ENCODE results near the gene SCN3A. TPM values are rescaled to one million over a fixed set of nuclear protein-coding genes. Genes with fewer than 3 reads are reported as not detected.

SCN3A gene
- total and polyA plus RNA-seq, 2 of the 13 experiments (the other 11 are each of a cell fraction or from before 2014, with no cell fraction given): not detected

- intact Hi-C loops (cut with micrococcal nuclease; ENCODE audit: unreplicated experiment) (no loop called here), in situ Hi-C loops (cut with HindIII; ENCODE audit: extremely low pct_ligation_motif_present, low pct_unique_long_range_greater_than_20kb) (no loop called here)
- Histone ChIP-seq H3K27me3 (ENCODE audit: control insufficient read depth in 1 of 2, insufficient read depth in 2 of 2, low read length in 2 of 2) (no peaks in the 10 kb centered on the region), H3K27ac (ENCODE audit: extremely low read length, insufficient read depth, low read length) (no peak overlapping the region), H3K36me3 (replicated peaks in 1 of 2; ENCODE audit: control insufficient read depth in 1 of 2, insufficient read depth in 2 of 2, low read length in 2 of 2) (no peaks in the 10 kb centered on the region), H3K9me3 (ENCODE audit: low read length) (no peaks in the 10 kb centered on the region), H3K4me3 (replicated peaks in 1 of 3; ENCODE audit: insufficient read depth in 1 of 3, low read depth in 2 of 3, low read length in 3 of 3) (no peak overlapping the region), H2AFZ (ENCODE audit: low read length) (no peak overlapping the region), H3K4me2 (ENCODE audit: low read depth, low read length) (no peak overlapping the region), H4K20me1 (ENCODE audit: insufficient read depth, low read length) (no peaks in the 10 kb centered on the region), H3K79me2 (ENCODE audit: insufficient read depth, low read length) (no peaks in the 10 kb centered on the region), H3K4me1 (ENCODE audit: insufficient read depth, low read length) (no peaks in the 10 kb centered on the region), H3K9ac (ENCODE audit: insufficient read depth, low read depth, low read length) (no peak overlapping the region)
- POLR2A ChIA-PET: no interaction called here
- TF ChIP-seq, protein P1, sequence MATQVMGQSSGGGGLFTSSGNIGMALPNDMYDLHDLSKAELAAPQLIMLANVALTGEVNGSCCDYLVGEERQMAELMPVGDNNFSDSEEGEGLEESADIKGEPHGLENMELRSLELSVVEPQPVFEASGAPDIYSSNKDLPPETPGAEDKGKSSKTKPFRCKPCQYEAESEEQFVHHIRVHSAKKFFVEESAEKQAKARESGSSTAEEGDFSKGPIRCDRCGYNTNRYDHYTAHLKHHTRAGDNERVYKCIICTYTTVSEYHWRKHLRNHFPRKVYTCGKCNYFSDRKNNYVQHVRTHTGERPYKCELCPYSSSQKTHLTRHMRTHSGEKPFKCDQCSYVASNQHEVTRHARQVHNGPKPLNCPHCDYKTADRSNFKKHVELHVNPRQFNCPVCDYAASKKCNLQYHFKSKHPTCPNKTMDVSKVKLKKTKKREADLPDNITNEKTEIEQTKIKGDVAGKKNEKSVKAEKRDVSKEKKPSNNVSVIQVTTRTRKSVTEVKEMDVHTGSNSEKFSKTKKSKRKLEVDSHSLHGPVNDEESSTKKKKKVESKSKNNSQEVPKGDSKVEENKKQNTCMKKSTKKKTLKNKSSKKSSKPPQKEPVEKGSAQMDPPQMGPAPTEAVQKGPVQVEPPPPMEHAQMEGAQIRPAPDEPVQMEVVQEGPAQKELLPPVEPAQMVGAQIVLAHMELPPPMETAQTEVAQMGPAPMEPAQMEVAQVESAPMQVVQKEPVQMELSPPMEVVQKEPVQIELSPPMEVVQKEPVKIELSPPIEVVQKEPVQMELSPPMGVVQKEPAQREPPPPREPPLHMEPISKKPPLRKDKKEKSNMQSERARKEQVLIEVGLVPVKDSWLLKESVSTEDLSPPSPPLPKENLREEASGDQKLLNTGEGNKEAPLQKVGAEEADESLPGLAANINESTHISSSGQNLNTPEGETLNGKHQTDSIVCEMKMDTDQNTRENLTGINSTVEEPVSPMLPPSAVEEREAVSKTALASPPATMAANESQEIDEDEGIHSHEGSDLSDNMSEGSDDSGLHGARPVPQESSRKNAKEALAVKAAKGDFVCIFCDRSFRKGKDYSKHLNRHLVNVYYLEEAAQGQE (IDR thresholded peaks at IDR 0.05; ENCODE audit: borderline replicate concordance in 1 of 2, low read depth in 1 of 2, low read length in 2 of 2): no peak
- no peak for TF ChIP-seq POLR2G (IDR thresholded peaks at IDR 0.05; ENCODE audit: low read depth, low read length)
- TF ChIP-seq CREM (IDR thresholded peaks at IDR 0.05): no peak
- TF ChIP-seq CREM (CRISPR knock-in tag; IDR thresholded peaks at IDR 0.05): no peak
- TF ChIP-seq ZNF850 (CRISPR knock-in tag; conservative IDR thresholded peaks at IDR 0.05): no peak
- TF ChIP-seq MIER3 (CRISPR knock-in tag; IDR thresholded peaks at IDR 0.05; ENCODE audit: borderline replicate concordance): no peak
- TF ChIP-seq ZSCAN12 (CRISPR knock-in tag; IDR thresholded peaks at IDR 0.05): no peak
- no peak for TF ChIP-seq ZSCAN21 (CRISPR knock-in tag; IDR thresholded peaks at IDR 0.05; ENCODE audit: borderline replicate concordance)
- TF ChIP-seq ZNF512 (CRISPR knock-in tag; IDR thresholded peaks at IDR 0.05): no peak
- TF ChIP-seq ZNF841 (CRISPR knock-in tag; IDR thresholded peaks at IDR 0.05; ENCODE audit: borderline replicate concordance): no peak
- no peak for TF ChIP-seq ZNF572 (CRISPR knock-in tag; IDR thresholded peaks at IDR 0.05)
- no peak for TF ChIP-seq ZNF205 (CRISPR knock-in tag; IDR thresholded peaks at IDR 0.05)
- TF ChIP-seq TBP (CRISPR knock-in tag; IDR thresholded peaks at IDR 0.05): no peak
- TF ChIP-seq PRDM15 (CRISPR knock-in tag; IDR thresholded peaks at IDR 0.05): no peak
- CTCF ChIA-PET (ENCODE audit: low intra/inter-chr PET ratio, low total read pairs): no interaction called here
- ATAC-seq (no peak), DNase-seq (ENCODE audit: low spot score) (no peak), FAIRE-seq (no peak)
- WGBS (ENCODE audit: low lambda C conversion rate): 21% methylated on average over 1 of the region's 1 CpG
- no TSS peak for BruUV-seq (replicated peaks)
These were observed 6.5 kb downstream of the SCN3A start for GRCh38 chr2:165197346-165197745.

All from HepG2 (cell line).